HL-60 (cell line): ENCODE measurements around the gene MXD3.

Experiments used
- DNase-seq, 2 experiments: peaks; one replicate each; pipeline ENCODE4 v3.0.0-alpha.2; 2010 to 2020; ENCODE audit warnings: low read depth in 1 of 2, low spot score in 1 of 2
- H3K27ac ChIP-seq: fragments of 250-450 bp; sonication (Bioruptor Pico); replicated peaks from 2 replicates; pipeline ENCODE4 v1.5.1; 2020; ENCODE audit warnings: mild to moderate bottlenecking, moderate library complexity
- H3K27me3 ChIP-seq: fragments of 250-450 bp; sonication (Bioruptor Pico); 2 replicates; pipeline ENCODE4 v1.5.1; 2021; ENCODE audit warnings: mild to moderate bottlenecking, moderate library complexity; ENCODE audit not compliant: insufficient read depth, poor library complexity, severe bottlenecking
- H3K4me3 ChIP-seq: replicated peaks from 2 replicates; pipeline ENCODE4 v1.5.1; 2011; ENCODE audit warnings: mild to moderate bottlenecking, control low read depth, low read length; ENCODE audit not compliant: insufficient read depth
- GABPA ChIP-seq: IDR thresholded peaks from 2 replicates; pipeline ENCODE4 v1.6.1; 2012; ENCODE audit warnings: low read depth
- POLR2AphosphoS5 ChIP-seq: IDR thresholded peaks from 2 replicates; pipeline ENCODE4 v1.6.1; 2012; ENCODE audit warnings: low read depth
- REST ChIP-seq: IDR thresholded peaks from 2 replicates; pipeline ENCODE4 v1.6.1; 2012; ENCODE audit warnings: low read depth; ENCODE audit not compliant: insufficient replicate concordance
- SPI1 ChIP-seq: IDR thresholded peaks from 2 replicates; pipeline ENCODE4 v1.6.1; 2012; ENCODE audit warnings: low read depth, mild to moderate bottlenecking, borderline replicate concordance
- TF ChIP-seq, protein P1 (sequence below): IDR thresholded peaks from one replicate; pipeline ENCODE4 v1.5.1; 2011; ENCODE audit warnings: low read length, control low read depth, inconsistent platforms; ENCODE audit not compliant: insufficient read depth

The MXD3 gene

DNA sequence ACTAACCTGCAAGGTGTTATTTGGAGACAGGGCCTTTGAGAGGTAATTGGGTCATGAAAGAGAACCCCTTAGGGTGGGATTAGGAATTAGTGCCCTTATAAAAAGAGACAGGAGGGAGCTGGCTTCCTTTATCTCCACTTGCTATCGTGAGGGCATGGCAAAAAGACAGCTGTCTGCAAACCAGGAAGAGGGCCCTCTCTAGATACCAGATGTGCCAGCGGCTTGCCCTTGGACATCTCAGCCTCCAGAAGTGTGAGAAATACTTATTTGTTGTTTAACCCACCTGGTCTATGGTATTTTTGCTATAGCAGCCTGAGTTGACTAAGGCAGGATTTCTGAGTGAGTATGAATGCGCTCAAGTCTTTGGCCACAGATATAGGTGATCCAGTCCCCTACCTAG, 45.0 kb upstream of the MXD3 start:
- peak overlapping the region; percentile 96 for H3K27ac ChIP-seq
- TF ChIP-seq SPI1 (no peak), POLR2AphosphoS5 (no peak), REST (no peak), GABPA (no peak)
- TF ChIP-seq, protein P1, sequence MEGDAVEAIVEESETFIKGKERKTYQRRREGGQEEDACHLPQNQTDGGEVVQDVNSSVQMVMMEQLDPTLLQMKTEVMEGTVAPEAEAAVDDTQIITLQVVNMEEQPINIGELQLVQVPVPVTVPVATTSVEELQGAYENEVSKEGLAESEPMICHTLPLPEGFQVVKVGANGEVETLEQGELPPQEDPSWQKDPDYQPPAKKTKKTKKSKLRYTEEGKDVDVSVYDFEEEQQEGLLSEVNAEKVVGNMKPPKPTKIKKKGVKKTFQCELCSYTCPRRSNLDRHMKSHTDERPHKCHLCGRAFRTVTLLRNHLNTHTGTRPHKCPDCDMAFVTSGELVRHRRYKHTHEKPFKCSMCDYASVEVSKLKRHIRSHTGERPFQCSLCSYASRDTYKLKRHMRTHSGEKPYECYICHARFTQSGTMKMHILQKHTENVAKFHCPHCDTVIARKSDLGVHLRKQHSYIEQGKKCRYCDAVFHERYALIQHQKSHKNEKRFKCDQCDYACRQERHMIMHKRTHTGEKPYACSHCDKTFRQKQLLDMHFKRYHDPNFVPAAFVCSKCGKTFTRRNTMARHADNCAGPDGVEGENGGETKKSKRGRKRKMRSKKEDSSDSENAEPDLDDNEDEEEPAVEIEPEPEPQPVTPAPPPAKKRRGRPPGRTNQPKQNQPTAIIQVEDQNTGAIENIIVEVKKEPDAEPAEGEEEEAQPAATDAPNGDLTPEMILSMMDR, result no peak

DNA sequence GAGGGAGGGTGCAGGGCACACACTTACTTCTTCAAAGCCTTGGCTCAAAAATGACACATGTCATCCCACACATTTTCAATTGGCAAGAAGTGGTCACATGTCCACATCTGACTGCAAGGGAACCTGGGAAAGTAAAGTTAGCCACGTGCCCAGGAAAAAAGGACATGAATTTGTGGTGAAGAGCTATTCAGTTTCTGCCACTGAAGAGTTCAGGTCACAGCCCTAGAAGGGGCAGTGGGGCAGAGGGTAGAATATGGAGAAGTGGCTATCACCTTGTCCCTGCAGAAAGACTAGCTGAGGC, 44.1 kb upstream of the MXD3 start:
- Histone ChIP-seq H3K27ac (no peak overlapping the region), H3K27me3 (no peaks in the 10 kb centered on the region), H3K4me3 (no peak overlapping the region)
- DNase-seq, result peak; percentile 55 to 62
- no peak for TF ChIP-seq REST
- no peak for TF ChIP-seq GABPA
- TF ChIP-seq POLR2AphosphoS5, result no peak
- TF ChIP-seq SPI1, result no peak
- TF ChIP-seq, protein P1, result no peak

More for the DNA sequence above, 45.0 kb upstream of the MXD3 start:
- Histone ChIP-seq H3K27me3 (no peaks in the 10 kb centered on the region), H3K4me3 (no peak overlapping the region)
- DNase-seq, result peak in 1 of 2 experiments; percentile 58

DNA sequence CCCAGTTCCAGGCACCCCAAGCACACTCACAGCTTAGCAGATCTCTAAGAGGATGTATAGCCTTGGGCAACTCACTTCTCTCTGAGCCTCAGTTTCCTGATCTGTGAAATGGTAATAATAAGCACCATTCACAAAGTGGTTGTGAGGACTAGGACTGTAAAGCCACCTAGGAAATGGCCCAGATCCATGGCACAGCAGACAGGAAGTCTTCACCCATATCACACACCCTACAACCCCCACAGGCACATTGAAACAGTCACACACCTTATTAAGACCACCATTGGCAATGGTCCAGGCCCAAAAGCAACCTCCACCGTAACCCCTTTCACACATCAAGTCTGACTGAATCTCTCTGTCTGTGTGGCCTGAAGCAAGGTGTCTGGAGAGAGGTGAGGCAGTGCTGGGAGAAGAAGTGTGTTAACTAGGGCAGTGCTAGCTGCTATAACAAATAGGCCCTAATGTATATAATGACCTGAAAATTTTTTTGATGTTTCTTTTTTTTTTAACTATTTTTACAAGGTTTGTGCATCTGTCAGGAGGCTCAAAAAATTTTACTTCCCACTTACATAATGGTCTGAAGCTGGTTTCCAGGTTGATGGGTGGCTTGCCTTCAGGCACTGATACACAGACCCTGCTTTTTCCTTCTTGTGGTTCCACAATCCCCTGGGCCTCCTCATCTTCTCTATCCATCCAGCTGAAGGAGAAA, 43.6 kb upstream of the MXD3 start:
- DNase-seq, result no peak
- TF ChIP-seq SPI1 (no peak), POLR2AphosphoS5 (no peak), REST (no peak), GABPA (no peak)
- TF ChIP-seq, protein P1, result no peak
- H3K27me3 ChIP-seq, result no peaks in the 10 kb centered on the region
- H3K27ac ChIP-seq, result no peak overlapping the region
- no peak overlapping the region for H3K4me3 ChIP-seq
